ENCODE measurements around the gene ALAS1. TPM values are rescaled to one million over a fixed set of nuclear protein-coding genes. Genes with fewer than 3 reads are reported as not detected.

The ALAS1 gene
- total and polyA plus RNA-seq, 2 experiments from 2014 or later = 17.8 to 42.8 TPM

DNA sequence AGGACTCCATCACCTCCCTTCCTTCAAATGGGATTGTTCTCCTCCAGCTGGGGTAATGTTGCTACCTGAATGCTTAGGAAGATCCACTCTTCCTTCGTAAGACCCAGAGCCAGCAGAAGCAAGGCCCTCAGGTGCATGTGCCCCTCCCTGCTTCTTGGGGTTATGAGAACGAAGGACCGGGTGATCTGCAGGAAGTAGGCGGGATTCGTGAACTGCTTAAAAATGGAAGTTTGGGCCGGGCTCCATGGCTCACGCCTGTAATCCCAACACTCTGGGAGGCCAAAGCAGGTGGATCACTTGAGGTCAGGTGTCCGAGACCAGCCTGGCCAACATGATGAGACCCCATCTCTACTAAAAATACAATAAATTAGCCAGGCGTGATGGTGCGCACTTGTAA is 19.4 kb downstream of the ALAS1 start:
- peaks cover 8% of the 10 kb centered on the region; the same call in 2 of the 3 replicates for H3K4me1 Mint-ChIP-seq
- Histone ChIP-seq H3K27me3 (ENCODE audit: insufficient read depth) (no peaks in the 10 kb centered on the region), H2AFZ (no peak overlapping the region), H3K9me2 (ENCODE audit: insufficient read depth) (no peaks in the 10 kb centered on the region), H3K79me2 (replicated peaks; ENCODE audit: insufficient read depth) (no peaks in the 10 kb centered on the region), H3K36me3 (ENCODE audit: insufficient read depth) (peaks cover 15% of the 10 kb centered on the region), H3F3A (replicated peaks; ENCODE audit: low read depth) (no peaks in the 10 kb centered on the region), H3K4me3 (no peak overlapping the region), H3K4me2 (no peak overlapping the region), H4K20me1 (replicated peaks; ENCODE audit: insufficient read depth) (peaks cover 2% of the 10 kb centered on the region; the same call in 1 of the 2 replicates), H3K27ac (ENCODE audit: low read depth) (no peak overlapping the region), H3K4me1 (ENCODE audit: insufficient read depth) (peaks cover 3% of the 10 kb centered on the region)
- TF ChIP-seq STAT1 (IDR thresholded peaks at IDR 0.05; ENCODE audit: unreplicated experiment) (no peak), NANOG (IDR thresholded peaks at IDR 0.05; ENCODE audit: borderline replicate concordance) (no peak), ZNF114 (CRISPR knock-in tag; IDR thresholded peaks at IDR 0.05) (no peak), EZH2 (IDR thresholded peaks at IDR 0.05; ENCODE audit: low read depth, unreplicated experiment) (no peak), CREB1 (CRISPR knock-in tag; IDR thresholded peaks at IDR 0.05; ENCODE audit: low read depth) (no peak), JUNB (IDR thresholded peaks at IDR 0.05; ENCODE audit: unreplicated experiment) (no peak), POLR2AphosphoS5 (IDR thresholded peaks at IDR 0.05; ENCODE audit: low read depth) (no peak), ZNF331 (CRISPR knock-in tag; IDR thresholded peaks at IDR 0.05; ENCODE audit: low read depth) (no peak), EZH2phosphoT487 (IDR thresholded peaks at IDR 0.05; ENCODE audit: unreplicated experiment) (no peak)
- TF ChIP-seq, protein P1, sequence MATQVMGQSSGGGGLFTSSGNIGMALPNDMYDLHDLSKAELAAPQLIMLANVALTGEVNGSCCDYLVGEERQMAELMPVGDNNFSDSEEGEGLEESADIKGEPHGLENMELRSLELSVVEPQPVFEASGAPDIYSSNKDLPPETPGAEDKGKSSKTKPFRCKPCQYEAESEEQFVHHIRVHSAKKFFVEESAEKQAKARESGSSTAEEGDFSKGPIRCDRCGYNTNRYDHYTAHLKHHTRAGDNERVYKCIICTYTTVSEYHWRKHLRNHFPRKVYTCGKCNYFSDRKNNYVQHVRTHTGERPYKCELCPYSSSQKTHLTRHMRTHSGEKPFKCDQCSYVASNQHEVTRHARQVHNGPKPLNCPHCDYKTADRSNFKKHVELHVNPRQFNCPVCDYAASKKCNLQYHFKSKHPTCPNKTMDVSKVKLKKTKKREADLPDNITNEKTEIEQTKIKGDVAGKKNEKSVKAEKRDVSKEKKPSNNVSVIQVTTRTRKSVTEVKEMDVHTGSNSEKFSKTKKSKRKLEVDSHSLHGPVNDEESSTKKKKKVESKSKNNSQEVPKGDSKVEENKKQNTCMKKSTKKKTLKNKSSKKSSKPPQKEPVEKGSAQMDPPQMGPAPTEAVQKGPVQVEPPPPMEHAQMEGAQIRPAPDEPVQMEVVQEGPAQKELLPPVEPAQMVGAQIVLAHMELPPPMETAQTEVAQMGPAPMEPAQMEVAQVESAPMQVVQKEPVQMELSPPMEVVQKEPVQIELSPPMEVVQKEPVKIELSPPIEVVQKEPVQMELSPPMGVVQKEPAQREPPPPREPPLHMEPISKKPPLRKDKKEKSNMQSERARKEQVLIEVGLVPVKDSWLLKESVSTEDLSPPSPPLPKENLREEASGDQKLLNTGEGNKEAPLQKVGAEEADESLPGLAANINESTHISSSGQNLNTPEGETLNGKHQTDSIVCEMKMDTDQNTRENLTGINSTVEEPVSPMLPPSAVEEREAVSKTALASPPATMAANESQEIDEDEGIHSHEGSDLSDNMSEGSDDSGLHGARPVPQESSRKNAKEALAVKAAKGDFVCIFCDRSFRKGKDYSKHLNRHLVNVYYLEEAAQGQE (IDR thresholded peaks at IDR 0.05; ENCODE audit: unreplicated experiment) = no peak
- TF ChIP-seq, protein P2, sequence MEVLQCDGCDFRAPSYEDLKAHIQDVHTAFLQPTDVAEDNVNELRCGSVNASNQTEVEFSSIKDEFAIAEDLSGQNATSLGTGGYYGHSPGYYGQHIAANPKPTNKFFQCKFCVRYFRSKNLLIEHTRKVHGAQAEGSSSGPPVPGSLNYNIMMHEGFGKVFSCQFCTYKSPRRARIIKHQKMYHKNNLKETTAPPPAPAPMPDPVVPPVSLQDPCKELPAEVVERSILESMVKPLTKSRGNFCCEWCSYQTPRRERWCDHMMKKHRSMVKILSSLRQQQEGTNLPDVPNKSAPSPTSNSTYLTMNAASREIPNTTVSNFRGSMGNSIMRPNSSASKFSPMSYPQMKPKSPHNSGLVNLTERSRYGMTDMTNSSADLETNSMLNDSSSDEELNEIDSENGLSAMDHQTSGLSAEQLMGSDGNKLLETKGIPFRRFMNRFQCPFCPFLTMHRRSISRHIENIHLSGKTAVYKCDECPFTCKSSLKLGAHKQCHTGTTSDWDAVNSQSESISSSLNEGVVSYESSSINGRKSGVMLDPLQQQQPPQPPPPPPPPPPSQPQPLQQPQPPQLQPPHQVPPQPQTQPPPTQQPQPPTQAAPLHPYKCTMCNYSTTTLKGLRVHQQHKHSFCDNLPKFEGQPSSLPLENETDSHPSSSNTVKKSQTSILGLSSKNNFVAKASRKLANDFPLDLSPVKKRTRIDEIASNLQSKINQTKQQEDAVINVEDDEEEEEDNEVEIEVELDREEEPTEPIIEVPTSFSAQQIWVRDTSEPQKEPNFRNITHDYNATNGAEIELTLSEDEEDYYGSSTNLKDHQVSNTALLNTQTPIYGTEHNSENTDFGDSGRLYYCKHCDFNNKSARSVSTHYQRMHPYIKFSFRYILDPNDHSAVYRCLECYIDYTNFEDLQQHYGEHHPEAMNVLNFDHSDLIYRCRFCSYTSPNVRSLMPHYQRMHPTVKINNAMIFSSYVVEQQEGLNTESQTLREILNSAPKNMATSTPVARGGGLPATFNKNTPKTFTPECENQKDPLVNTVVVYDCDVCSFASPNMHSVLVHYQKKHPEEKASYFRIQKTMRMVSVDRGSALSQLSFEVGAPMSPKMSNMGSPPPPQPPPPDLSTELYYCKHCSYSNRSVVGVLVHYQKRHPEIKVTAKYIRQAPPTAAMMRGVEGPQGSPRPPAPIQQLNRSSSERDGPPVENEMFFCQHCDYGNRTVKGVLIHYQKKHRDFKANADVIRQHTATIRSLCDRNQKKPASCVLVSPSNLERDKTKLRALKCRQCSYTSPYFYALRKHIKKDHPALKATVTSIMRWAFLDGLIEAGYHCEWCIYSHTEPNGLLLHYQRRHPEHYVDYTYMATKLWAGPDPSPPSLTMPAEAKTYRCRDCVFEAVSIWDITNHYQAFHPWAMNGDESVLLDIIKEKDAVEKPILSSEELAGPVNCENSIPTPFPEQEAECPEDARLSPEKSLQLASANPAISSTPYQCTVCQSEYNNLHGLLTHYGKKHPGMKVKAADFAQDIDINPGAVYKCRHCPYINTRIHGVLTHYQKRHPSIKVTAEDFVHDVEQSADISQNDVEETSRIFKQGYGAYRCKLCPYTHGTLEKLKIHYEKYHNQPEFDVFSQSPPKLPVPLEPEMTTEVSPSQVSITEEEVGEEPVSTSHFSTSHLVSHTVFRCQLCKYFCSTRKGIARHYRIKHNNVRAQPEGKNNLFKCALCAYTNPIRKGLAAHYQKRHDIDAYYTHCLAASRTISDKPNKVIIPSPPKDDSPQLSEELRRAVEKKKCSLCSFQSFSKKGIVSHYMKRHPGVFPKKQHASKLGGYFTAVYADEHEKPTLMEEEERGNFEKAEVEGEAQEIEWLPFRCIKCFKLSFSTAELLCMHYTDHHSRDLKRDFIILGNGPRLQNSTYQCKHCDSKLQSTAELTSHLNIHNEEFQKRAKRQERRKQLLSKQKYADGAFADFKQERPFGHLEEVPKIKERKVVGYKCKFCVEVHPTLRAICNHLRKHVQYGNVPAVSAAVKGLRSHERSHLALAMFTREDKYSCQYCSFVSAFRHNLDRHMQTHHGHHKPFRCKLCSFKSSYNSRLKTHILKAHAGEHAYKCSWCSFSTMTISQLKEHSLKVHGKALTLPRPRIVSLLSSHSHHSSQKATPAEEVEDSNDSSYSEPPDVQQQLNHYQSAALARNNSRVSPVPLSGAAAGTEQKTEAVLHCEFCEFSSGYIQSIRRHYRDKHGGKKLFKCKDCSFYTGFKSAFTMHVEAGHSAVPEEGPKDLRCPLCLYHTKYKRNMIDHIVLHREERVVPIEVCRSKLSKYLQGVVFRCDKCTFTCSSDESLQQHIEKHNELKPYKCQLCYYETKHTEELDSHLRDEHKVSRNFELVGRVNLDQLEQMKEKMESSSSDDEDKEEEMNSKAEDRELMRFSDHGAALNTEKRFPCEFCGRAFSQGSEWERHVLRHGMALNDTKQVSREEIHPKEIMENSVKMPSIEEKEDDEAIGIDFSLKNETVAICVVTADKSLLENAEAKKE (CRISPR knock-in tag; IDR thresholded peaks at IDR 0.05) = no peak
- TF ChIP-seq, protein P3, sequence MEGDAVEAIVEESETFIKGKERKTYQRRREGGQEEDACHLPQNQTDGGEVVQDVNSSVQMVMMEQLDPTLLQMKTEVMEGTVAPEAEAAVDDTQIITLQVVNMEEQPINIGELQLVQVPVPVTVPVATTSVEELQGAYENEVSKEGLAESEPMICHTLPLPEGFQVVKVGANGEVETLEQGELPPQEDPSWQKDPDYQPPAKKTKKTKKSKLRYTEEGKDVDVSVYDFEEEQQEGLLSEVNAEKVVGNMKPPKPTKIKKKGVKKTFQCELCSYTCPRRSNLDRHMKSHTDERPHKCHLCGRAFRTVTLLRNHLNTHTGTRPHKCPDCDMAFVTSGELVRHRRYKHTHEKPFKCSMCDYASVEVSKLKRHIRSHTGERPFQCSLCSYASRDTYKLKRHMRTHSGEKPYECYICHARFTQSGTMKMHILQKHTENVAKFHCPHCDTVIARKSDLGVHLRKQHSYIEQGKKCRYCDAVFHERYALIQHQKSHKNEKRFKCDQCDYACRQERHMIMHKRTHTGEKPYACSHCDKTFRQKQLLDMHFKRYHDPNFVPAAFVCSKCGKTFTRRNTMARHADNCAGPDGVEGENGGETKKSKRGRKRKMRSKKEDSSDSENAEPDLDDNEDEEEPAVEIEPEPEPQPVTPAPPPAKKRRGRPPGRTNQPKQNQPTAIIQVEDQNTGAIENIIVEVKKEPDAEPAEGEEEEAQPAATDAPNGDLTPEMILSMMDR (conservative IDR thresholded peaks at IDR 0.05; ENCODE audit: low read depth in 2 of 2) = no peak
- TF ChIP-seq, protein P4, sequence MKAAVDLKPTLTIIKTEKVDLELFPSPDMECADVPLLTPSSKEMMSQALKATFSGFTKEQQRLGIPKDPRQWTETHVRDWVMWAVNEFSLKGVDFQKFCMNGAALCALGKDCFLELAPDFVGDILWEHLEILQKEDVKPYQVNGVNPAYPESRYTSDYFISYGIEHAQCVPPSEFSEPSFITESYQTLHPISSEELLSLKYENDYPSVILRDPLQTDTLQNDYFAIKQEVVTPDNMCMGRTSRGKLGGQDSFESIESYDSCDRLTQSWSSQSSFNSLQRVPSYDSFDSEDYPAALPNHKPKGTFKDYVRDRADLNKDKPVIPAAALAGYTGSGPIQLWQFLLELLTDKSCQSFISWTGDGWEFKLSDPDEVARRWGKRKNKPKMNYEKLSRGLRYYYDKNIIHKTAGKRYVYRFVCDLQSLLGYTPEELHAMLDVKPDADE (IDR thresholded peaks at IDR 0.05) = no peak
- H3K4me3 Mint-ChIP-seq = no peak overlapping the region
- no peaks in the 10 kb centered on the region for H3K9me3 Mint-ChIP-seq
- H3K36me3 Mint-ChIP-seq (ENCODE audit: low read depth) = peaks cover 32% of the 10 kb centered on the region
- no peak overlapping the region for H3K27ac Mint-ChIP-seq
- ATAC-seq = no peak
- DNase-seq (ENCODE audit: low spot score) = no peak
- H3K27me3 Mint-ChIP-seq (ENCODE audit: insufficient read depth, low read depth, poor library complexity) = peaks cover 11% of the 10 kb centered on the region

Data from GM23338 (cell line).